ACC112 (cell line): ENCODE results near the gene PTGFRN.
"Not testable (repeated sequence)": the region's sequence is repeated elsewhere in the genome, so short reads cannot be mapped to it uniquely, and the experiment has no call there.

Source experiments
- H2AFZ ChIP-seq: fragments of 200-600 bp; sonication (generic); one replicate; pipeline ENCODE4 v1.6.0; 2017; ENCODE audit warnings: antibody characterized with exemption, low read length; ENCODE audit not compliant: unreplicated experiment
- H3K27ac ChIP-seq: fragments of 200-600 bp; sonication (generic); 2 replicates; pipeline ENCODE4 v1.5.1; 2014; ENCODE audit warnings: low read depth, mild to moderate bottlenecking, antibody characterized with exemption, low read length, moderate library complexity
- H3K27me3 ChIP-seq: fragments of 200-600 bp; sonication (generic); 2 replicates; pipeline ENCODE4 v1.6.1; 2014; ENCODE audit warnings: mild to moderate bottlenecking, antibody characterized with exemption, low read length, moderate library complexity, mixed read lengths; ENCODE audit not compliant: insufficient read depth
- H3K36me3 ChIP-seq: fragments of 200-600 bp; sonication (generic); 2 replicates; pipeline ENCODE4 v1.6.1; 2016; ENCODE audit warnings: mild to moderate bottlenecking, antibody characterized with exemption, low read length, moderate library complexity, mixed read lengths; ENCODE audit not compliant: insufficient read depth
- H3K4me1 ChIP-seq: fragments of 200-600 bp; sonication (generic); one replicate; pipeline ENCODE4 v1.6.1; 2016; ENCODE audit warnings: low read length, mixed read lengths; ENCODE audit not compliant: insufficient read depth, unreplicated experiment, control insufficient read depth
- H3K4me3 ChIP-seq: fragments of 200-600 bp; sonication (generic); 2 replicates; pipeline ENCODE4 v1.5.1; 2014; ENCODE audit warnings: mild to moderate bottlenecking, low read depth, low read length
- H3K79me2 ChIP-seq: fragments of 200-600 bp; sonication (generic); one replicate; pipeline ENCODE4 v1.6.0; 2016; ENCODE audit warnings: low read length; ENCODE audit not compliant: control insufficient read depth, unreplicated experiment, insufficient read depth

PTGFRN gene

DNA sequence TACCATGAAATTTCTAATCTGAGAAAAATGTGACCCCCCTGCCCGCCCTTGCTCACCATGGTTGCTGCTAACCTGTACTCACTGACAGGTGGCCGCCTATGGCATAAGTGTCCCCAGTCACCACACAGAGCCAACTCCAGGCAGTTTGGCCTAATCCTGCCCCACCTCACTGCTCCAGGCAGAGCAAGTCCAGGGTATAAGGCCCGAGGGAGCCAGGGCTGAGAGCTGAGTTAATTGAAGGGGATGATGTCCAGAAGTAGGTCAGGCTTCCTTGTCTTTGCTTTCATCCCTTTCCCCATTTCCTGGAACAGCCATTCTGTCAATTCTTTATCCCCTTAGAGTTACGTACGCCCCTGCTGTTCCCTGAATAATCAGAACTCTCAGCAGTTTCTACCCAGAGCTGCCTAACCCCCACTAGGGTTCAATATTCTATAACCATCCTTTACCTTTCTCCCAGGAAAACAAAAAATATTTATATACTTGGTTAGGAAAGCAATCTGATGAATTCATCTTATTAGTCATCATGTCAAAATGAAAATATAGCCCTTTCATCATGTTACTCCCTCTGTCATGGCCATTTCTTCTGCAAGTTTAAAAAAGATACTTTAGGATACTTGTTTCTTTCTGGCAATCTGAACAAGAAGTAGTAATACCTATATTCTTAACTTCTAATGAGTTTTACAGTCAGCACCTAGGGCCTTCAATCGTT lies 62.4 kb downstream of the PTGFRN start:
- Histone ChIP-seq H3K4me1 (peaks cover 17% of the 10 kb centered on the region), H3K4me3 (no peak overlapping the region), H2AFZ (no peak overlapping the region), H3K27ac (peak overlapping the region; percentile 49), H3K27me3 (no peaks in the 10 kb centered on the region), H3K36me3 (peaks cover 23% of the 10 kb centered on the region), H3K79me2 (no peaks in the 10 kb centered on the region)

DNA sequence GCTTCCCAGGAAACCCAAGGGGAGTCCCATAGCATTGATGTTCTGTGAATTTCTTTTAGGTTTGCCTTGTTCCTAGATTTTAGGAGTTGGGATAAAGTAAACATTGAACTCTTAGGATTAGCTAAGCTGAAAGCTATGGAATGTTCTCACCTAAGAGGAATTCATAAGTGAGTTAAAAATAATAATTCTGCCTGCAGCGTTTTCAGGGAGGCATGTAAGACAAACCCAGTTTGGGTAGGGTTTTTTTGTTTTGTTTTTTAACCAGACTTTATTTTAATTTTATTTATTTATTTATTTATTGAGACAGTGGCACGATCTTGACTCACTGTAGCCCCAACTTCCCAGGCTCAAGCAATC lies 62.9 kb downstream of the PTGFRN start:
- no peak overlapping the region for H2AFZ ChIP-seq
- H3K4me3 ChIP-seq, result no peak overlapping the region
- H3K79me2 ChIP-seq, result no peaks in the 10 kb centered on the region
- H3K4me1 ChIP-seq, result peaks cover 17% of the 10 kb centered on the region
- H3K27ac ChIP-seq, result peak overlapping the region; percentile 49
- no peaks in the 10 kb centered on the region for H3K27me3 ChIP-seq
- H3K36me3 ChIP-seq, result peaks cover 18% of the 10 kb centered on the region

GRCh38 chr1:116980309-116980708 lies 70.6 kb downstream of the PTGFRN start:
- H3K4me3 ChIP-seq, H3K27ac ChIP-seq, H3K27me3 ChIP-seq, H3K36me3 ChIP-seq, H3K79me2 ChIP-seq, H3K4me1 ChIP-seq, H2AFZ ChIP-seq: not testable (repeated sequence)

DNA sequence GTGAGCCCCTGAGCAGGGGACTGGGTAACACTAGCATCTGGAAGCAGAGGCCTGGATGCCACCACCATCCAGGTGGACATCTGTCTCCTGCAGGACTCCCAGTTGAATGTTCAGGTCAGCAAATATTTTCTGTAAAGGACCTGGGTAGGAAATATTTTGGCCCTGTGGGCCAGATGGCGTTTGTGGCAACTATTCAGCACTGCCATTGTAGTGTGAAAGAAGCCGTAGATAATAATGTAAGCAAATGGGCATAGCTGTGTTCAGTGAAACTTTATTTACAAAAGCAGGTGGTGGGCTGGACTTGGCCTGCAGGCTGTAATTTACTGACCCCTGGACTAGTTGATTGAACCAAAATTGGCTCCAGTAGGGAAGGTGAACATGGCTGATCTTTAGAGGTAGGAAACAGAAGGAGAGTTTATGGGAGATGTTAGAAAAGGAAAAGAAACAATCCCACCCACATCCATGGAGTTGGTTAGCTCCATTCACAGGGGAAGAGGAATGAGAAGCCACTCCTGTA lies 71.9 kb downstream of the PTGFRN start:
- H3K36me3 ChIP-seq, result no peaks in the 10 kb centered on the region
- no peak overlapping the region for H2AFZ ChIP-seq
- H3K79me2 ChIP-seq, result no peaks in the 10 kb centered on the region
- peaks cover 5% of the 10 kb centered on the region for H3K4me1 ChIP-seq
- H3K4me3 ChIP-seq, result no peak overlapping the region
- no peaks in the 10 kb centered on the region for H3K27me3 ChIP-seq
- H3K27ac ChIP-seq, result no peak overlapping the region

DNA sequence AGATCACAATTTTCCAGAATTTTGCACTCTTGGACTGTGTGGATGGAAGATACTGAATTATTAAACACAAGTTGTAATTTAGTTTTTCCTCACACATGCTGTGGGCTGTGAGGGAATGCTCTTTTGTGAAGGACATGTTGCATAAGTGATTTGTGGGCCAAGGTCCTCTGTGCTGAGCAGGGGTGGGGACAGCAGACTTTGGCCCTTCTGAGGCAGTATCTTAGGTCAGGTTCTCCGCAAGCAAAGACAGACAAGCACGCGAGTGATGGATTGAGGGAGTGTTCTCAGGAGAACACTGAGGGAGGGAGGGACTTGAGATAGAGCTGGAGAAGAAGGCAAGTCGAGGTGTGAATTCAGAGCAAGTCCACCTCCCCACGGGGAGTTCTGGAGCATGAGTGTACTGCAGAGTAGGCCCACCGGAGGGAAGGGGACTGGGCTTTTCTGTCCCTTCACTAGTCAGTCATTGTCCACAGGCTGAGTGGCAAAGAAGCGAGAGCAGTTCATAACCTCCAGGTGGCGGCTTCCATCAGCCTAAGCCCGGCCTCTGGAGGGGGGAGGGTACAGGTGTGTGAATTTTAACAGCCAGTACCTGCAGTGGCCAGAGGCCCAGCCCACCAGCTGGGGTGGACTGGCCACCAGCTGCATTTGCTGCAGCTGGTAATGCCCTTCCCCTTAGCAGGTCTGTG lies 72.7 kb downstream of the PTGFRN start:
- Histone ChIP-seq H3K27me3 (no peaks in the 10 kb centered on the region), H3K27ac (no peak overlapping the region), H2AFZ (no peak overlapping the region), H3K4me3 (no peak overlapping the region), H3K36me3 (no peaks in the 10 kb centered on the region), H3K79me2 (no peaks in the 10 kb centered on the region), H3K4me1 (peaks cover 5% of the 10 kb centered on the region)

- Histone ChIP-seq H3K4me1 (peaks cover 11% of the 10 kb centered on the region), H2AFZ (no peak overlapping the region), H3K27ac (no peak overlapping the region), H3K79me2 (no peaks in the 10 kb centered on the region), H3K4me3 (no peak overlapping the region), H3K36me3 (no peaks in the 10 kb centered on the region), H3K27me3 (no peaks in the 10 kb centered on the region)
These were observed 73.4 kb downstream of the PTGFRN start for GRCh38 chr1:116983112-116983511.

DNA sequence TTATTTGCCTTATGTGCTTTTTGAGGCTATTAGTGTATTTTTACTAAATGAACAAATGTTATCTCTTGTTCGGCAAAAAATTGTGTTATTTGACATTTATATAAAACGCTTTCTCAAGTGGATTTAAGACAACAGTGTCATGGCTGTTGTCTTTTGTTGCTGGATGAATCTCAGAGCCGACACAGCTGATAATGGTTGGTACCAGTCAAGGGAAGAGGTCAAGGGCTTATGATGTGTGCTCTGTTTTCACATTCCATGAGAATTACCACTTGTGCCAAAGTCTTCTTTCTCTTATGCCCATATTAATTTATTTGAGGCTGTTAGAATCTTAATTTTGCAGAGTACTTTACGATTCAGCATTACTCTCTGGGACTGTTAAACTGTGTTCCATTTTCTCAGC lies 74.0 kb downstream of the PTGFRN start:
- no peak overlapping the region for H2AFZ ChIP-seq
- no peak overlapping the region for H3K4me3 ChIP-seq
- no peak overlapping the region for H3K27ac ChIP-seq
- no peaks in the 10 kb centered on the region for H3K27me3 ChIP-seq
- peaks cover 17% of the 10 kb centered on the region for H3K4me1 ChIP-seq
- no peaks in the 10 kb centered on the region for H3K79me2 ChIP-seq
- no peaks in the 10 kb centered on the region for H3K36me3 ChIP-seq

DNA sequence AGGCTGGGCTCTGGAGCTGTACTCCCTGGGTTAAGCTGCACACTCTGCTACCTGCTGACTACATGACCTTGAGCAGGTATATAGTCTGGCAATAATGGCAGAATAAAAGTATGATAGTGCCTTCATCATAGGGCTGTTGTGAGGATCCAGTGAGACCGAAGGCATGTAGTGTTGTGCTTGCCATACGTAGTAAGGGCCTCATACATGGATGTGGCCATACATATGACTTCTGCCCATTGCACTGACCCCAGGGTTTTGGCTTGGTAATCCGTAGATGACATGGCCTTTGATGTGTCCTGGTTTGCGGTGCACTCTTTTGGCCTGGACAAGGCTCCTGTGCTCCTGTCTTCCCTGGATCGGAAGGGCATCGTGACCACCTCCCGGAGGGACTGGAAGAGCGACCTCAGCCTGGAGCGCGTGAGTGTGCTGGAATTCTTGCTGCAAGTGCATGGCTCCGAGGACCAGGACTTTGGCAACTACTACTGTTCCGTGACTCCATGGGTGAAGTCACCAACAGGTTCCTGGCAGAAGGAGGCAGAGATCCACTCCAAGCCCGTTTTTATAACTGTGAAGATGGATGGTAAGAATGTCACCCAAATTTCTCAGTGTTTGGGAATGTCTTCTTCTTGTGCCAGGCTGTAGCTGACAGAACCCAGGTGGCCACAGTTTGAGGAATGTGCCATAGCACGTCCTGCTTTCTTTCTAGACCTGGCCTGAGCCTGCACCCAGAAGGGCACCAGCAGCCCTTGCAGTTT lies 74.9 kb downstream of the PTGFRN start:
- Histone ChIP-seq H3K79me2 (no peaks in the 10 kb centered on the region), H3K4me3 (no peak overlapping the region), H2AFZ (no peak overlapping the region), H3K36me3 (no peaks in the 10 kb centered on the region), H3K27me3 (no peaks in the 10 kb centered on the region), H3K4me1 (peaks cover 26% of the 10 kb centered on the region), H3K27ac (no peak overlapping the region)

- peaks cover 44% of the 10 kb centered on the region for H3K4me1 ChIP-seq
- no peak overlapping the region for H3K4me3 ChIP-seq
- no peak overlapping the region for H2AFZ ChIP-seq
- H3K27ac ChIP-seq, result no peak overlapping the region
- H3K36me3 ChIP-seq, result no peaks in the 10 kb centered on the region
- no peaks in the 10 kb centered on the region for H3K27me3 ChIP-seq
- no peaks in the 10 kb centered on the region for H3K79me2 ChIP-seq
These were observed 76.9 kb downstream of the PTGFRN start for GRCh38 chr1:116986421-116987255.

DNA sequence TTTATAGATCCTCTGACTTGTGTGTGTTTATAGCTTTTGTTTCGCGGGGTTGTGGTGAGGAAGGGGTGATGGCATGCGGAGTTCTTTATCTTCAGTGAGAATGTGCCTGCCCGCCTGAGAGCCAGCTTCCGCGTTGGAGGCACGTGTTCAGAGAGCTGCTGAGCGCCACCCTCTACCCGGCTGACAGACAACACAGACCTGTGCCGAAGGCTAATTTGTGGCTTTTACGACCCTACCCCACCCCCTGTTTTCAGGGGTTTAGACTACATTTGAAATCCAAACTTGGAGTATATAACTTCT lies 77.5 kb downstream of the PTGFRN start:
- H3K4me1 ChIP-seq, result peaks cover 50% of the 10 kb centered on the region

More for the DNA sequence above, 77.5 kb downstream of the PTGFRN start:
- no peaks in the 10 kb centered on the region for H3K36me3 ChIP-seq
- no peak overlapping the region for H2AFZ ChIP-seq
- H3K4me3 ChIP-seq, result no peak overlapping the region
- H3K27ac ChIP-seq, result no peak overlapping the region
- H3K27me3 ChIP-seq, result no peaks in the 10 kb centered on the region
- no peaks in the 10 kb centered on the region for H3K79me2 ChIP-seq
